Measurements from ENCODE around the gene LRP1.

LRP1 gene

DNA sequence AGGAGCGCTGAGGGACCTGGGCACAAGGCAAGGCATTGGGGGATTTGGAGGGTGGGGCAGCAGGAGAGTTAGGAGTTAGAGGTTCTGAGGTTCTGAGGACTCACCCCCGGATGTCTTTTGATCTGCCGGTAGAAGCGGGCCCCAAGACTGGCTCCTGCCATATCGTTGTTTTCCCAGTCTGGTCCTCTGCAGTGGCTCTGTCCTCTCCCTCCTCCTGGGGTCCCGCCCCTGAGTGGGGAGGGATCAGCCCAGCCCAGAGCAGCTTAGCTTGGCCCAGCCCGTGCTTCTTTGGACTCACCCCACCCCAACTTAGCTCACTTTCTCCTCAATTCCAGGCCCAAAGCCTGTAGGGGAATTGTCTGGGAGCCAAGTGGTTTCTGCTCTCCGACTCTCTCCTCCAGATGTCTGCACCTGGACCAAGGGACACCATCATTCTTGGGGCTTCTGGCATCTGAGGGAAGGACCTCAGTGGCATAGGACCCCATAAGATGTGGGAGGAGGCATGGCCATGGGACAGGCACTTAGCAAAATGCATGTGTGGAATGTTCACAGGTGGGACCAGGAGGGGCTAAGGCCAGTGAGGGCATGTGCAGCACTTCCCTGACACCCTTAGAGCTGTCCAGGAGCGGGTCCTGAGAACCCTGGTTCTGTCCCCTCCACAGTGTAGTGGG is 108.8 kb downstream of the LRP1 start:
- no peak for TF ChIP-seq CTCF (IDR thresholded peaks at IDR 0.05; ENCODE audit: extremely low read depth, insufficient read depth, missing control alignments)
- in situ Hi-C loops (cut with MboI; ENCODE audit: low pct_unique_long_range_greater_than_20kb, low sequenced_read_pairs, unreplicated experiment) = no loop called here
- DNase-seq (ENCODE audit: low spot score) = no peak

- no peak for DNase-seq (ENCODE audit: low spot score)
- in situ Hi-C loops (cut with MboI; ENCODE audit: low pct_unique_long_range_greater_than_20kb, low sequenced_read_pairs, unreplicated experiment) = no loop called here
- TF ChIP-seq CTCF (IDR thresholded peaks at IDR 0.05; ENCODE audit: extremely low read depth, insufficient read depth, missing control alignments) = no peak
Measured at GRCh38 chr12:57237596-57237931, 109.3 kb downstream of the LRP1 start.

GRCh38 chr12:57237932-57238853 is 109.9 kb downstream of the LRP1 start:
- peak; percentile 1 for TF ChIP-seq CTCF (IDR thresholded peaks at IDR 0.05; ENCODE audit: extremely low read depth, insufficient read depth, missing control alignments)
- no peak for DNase-seq (ENCODE audit: low spot score)
- in situ Hi-C loops (cut with MboI; ENCODE audit: low pct_unique_long_range_greater_than_20kb, low sequenced_read_pairs, unreplicated experiment) = no loop called here

DNA sequence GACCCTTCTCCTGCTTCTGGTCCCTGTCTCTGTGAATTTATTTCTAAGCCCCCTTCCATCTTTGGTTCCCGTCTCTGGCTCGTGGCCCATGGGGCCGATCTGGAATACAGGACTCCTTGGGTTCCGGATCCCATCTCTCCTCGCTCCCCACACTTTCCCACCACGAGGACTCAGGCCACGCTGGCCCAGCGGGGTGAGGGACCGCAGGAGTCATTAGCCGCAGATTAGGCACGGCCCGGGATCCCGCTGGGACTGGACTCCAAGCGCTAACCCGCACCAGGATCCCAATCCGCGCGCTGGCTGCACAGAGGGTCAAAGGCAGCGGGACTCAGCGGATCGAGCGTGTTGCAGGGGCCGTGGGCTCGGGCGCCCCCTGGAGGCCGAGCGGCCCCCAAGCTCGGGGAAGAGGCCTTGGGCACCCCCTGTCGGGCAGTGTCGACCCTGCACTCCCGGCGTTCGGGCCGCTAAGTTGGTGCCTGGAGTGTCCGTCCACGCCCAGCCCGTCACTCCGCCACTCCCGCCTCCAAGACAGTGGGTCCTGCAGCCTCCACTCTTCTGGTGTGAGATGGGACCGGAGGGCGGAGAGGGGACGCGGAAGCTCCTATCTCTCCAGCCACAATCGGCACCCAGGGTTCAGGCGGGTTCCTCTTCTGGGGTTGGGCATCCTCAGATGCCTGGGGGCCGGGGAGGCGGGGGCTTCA is 110.7 kb downstream of the LRP1 start:
- in situ Hi-C loops (cut with MboI; ENCODE audit: low pct_unique_long_range_greater_than_20kb, low sequenced_read_pairs, unreplicated experiment) = no loop called here
- peak; percentile 100 for TF ChIP-seq CTCF (IDR thresholded peaks at IDR 0.05; ENCODE audit: extremely low read depth, insufficient read depth, missing control alignments)
- peak; percentile 96 for DNase-seq (ENCODE audit: low spot score)

- TF ChIP-seq CTCF (IDR thresholded peaks at IDR 0.05; ENCODE audit: extremely low read depth, insufficient read depth, missing control alignments) = no peak
- no peak for DNase-seq (ENCODE audit: low spot score)
- in situ Hi-C loops (cut with MboI; ENCODE audit: low pct_unique_long_range_greater_than_20kb, low sequenced_read_pairs, unreplicated experiment) = no loop called here
Measured at GRCh38 chr12:57239587-57240065, 111.3 kb downstream of the LRP1 start.

Measured in GM13977 (cell line).